Kidney tubule cell (primary cell): ENCODE results near the gene ROBO2.
A peak's percentile ranks its signal among the peaks of the same experiment; 100 is the strongest.

Experiments used
- DNase-seq: peaks from one replicate; pipeline ENCODE4 v3.0.0-alpha.2; 2018; ENCODE audit warnings: low spot score

The ROBO2 gene

DNA sequence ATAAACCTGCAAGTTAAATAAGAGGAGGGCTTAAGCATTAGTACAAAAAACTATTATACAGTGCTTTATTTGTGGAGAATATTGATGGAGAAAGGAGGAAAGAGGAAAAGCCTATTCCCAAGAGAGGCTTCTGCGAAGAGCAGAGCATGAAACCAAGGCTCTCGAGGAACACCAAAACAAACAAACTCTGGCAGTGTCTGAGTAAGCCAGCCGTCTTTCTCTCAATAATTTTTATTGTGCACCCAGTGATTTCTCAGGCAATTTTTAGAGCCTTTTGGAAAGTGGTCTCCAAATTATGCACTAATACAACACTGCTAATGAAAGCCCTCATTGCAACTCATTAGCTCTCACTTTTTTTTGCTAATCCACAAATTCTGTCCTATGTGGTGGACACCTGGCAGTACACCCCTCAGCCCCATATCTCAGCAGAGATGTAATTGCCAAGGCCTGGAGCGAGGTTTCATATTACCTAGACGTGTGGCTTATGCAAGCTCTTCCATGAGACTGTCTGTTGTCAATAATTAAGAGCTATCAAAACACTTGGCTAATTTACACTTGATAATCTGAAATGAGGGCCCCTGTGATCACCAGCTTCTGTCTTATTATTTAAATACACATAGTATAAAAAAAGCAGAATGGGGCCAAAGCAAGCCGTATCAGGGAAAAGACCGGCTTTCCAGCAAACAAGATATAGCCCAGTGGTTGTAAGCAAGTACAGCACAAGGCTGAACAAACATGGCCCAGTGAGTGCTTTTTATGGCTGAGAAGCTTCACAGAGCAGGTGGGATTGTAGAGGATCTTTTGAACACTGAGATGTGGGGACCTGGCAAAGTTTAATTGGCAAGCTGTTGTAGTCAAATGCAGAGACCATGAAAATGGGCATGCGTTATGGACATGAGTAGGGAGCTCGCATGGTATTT lies 216.9 kb downstream of the ROBO2 start:
- DNase-seq = no peak

DNA sequence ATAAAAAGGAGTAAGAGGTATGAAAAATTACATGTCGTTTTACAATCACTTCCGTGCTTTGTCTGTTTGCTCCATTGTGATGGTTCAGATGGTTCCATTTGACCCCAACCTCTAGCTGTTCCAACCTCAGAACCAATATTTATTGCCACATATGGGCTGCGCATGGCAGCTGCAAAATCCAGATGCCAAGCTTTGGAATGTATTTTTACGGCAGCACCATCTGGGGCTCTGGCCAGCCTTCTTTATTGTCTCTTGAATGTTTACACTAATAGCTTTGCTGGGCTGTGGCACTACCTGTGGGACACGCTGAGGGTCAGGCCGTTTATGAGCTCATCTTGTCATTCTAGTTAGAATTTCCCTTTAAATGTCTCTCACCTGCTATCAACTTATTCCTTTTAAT lies 219.8 kb downstream of the ROBO2 start:
- no peak for DNase-seq

DNA sequence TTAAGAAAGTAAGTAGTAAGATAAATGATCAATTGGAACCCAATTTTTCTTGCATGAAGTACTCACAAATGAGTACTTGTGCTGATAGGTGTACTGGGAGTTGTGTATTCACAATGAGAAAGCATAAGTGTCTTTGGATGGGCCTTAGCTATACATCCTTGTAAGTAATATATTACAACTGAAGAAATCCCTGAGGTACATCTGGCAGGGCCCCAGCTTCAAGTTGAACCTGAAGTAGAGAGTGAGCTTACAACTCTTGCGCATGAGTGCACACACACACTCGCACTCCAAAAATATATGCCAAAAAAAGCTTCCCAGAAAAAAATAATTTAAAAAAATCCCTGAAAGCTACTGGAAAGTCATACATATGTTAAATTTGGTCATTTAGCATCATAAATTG lies 222.5 kb downstream of the ROBO2 start:
- no peak for DNase-seq

DNA sequence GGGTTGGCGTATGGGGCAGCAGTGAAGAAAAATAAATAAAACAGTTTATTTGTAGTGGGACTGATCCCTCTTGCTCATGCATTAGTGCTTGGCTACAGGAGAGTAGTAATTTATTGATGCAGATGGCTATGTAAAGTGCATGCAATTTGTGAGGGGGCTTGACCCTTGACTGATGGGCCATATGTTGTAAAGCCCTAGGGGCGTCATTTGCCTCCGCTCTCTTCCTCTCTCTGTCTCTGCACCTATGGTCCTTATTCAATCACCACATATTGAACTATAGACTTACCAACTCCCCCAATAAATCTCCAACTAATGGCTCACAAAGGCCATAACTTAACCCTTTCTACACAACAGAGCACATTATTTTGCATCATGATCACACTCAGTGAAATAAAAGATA lies 227.7 kb downstream of the ROBO2 start:
- DNase-seq = no peak

GRCh38 chr3:77271306-77271705 lies 231.4 kb downstream of the ROBO2 start:
- DNase-seq = no peak

DNA sequence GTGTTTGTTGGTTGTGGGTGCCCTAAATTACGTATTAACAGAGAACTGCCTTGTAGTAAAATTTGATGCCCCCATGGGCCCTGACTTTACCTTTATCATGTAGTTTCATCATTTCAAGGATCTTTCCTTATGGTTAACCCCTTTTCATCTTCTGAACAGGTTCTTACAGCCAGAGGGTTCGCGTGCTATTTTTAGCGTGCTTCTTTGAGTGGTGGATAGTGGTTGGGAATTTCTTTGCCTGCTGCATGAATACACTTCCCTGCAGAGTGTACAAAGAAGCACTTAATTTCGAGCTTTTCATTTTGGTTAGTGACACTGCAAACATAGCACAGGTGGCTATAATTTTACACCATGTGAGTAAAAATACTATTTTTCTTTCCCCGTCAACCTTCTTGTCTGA lies 231.8 kb downstream of the ROBO2 start:
- no peak for DNase-seq

DNA sequence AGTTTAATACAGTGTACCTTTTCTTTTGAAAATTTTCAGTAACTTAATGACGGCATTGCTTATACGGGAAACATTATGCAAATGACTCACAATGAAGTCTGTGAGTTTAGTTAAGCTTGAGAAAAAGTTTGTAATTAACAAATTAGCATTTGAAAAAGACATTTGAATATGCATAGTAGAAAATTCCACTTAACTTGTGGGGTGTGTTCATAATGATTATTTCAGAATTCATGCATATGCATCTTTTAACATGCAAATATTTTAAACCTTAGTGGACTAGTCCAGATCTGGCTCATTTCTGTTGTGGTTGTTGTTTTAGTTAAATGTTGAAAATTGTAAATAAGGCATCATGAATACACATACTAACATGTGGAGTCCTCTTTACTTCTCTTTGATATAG lies 239.4 kb downstream of the ROBO2 start:
- no peak for DNase-seq

DNA sequence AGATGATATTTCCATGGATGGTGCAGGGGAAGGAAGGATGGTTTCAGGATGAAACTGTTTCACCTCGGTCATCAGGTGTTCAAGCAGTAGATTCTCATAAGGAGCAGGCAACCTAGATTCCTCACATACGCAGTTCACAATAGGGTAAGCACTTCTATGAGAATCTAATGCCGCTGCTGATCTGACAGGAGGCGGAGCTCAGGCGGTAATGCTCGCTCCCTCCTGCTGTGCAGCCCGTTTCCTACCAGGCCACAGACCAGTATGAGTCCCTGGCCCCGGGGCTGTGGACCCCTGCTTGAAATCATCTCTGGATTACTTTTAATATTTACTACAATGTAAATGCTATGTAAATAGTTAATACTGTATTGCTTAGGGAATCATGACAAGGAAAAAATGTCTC lies 241.8 kb downstream of the ROBO2 start:
- DNase-seq = no peak

DNA sequence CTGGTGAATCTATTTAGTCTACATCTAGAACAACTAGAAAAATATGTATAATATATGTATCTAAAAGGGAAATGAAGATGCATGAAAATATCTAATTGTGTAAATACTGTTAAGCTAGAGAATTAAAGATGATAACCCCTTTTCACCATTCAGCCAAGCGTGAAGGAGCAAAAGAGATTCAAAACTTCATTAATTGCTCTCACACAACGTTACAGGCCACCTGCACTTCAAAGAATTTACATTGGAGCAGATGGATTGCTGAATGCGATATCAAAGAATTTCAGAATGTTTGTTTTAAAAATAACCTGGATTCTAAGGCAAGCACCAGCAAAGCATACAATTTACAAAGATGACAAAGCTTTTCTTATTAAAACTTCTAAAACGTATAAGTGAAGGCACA lies 243.2 kb downstream of the ROBO2 start:
- DNase-seq = no peak

DNA sequence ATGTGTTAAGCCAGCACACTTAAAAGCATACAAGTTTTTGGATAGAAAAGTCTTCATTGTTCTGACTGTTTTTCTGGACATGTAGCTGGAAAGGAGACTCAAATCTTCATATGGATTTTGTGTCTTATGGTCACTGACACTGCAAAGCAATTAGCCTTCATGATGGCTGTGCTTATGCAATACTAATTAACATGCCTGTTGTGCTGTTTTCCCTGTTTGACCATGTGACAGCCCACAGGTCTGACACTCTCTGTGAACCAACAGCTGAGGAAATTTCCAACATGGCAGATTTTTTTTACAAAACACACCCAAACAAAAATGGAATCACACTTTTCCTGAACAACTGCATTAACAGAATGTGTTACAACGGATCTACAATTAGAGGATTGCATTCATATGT lies 248.4 kb downstream of the ROBO2 start:
- no peak for DNase-seq

- peak; percentile 31 for DNase-seq
Measured at GRCh38 chr3:77296527-77296926, 256.6 kb downstream of the ROBO2 start.

- no peak for DNase-seq
Measured at GRCh38 chr3:77298417-77298816, 258.5 kb downstream of the ROBO2 start.

GRCh38 chr3:77303955-77304699 lies 264.2 kb downstream of the ROBO2 start:
- no peak for DNase-seq

DNA sequence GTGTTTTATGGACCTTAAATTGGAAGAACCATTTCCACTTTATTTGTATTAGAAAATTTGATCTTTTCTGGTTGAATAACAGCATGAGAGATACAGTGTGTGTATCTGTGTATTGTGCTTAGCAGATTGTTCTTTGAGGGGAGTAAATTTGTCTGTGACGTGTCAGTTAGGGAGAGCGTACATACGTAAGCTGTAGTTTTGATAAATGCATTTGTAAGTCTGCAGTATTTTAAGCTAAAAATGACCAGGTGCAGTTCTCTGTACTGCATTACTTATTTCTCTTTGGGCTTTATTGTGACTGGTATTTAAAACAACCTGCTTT lies 264.8 kb downstream of the ROBO2 start:
- no peak for DNase-seq

DNA sequence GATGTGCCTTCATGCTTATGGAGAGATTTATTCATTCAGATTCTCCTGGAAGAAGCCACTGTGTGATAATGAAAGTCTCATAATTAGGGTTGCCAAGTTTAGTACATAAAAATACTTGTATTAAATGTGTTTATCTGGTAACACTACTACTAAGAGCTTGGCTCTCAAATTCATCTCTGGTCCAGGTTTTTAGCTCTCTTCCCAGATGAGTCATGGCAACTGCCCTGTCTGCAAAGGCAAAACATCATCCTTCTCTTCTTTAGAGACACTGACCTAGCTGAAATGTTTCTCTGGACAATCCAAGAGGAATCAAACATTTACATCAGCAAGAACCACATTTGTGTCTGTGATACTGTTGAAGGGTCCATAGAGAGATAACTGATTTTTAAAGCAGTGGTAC lies 269.6 kb downstream of the ROBO2 start:
- DNase-seq = no peak

DNA sequence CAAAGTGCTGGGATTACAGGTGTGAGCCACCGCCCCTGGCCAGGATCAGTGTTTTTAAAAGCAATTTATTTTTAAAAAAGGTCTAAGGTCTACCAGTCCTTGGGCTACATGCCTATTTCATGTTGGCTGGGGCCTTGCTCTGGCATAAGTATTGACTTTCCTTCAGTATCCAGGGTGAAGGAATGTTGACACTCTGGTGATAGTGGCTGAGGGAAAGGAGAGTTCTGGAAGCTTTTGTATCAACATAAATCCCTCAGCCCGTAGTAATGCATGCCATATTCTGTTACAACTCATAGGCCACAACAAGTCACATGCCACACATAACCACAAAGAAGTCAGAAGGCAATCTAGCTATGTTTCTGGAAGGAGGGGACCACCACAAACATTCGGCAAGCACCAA lies 273.9 kb downstream of the ROBO2 start:
- no peak for DNase-seq

- peak; percentile 10 for DNase-seq
Measured at GRCh38 chr3:77319711-77320110, 279.8 kb downstream of the ROBO2 start.

- peak; percentile 43 for DNase-seq
Measured at GRCh38 chr3:77320514-77320913, 280.6 kb downstream of the ROBO2 start.

DNA sequence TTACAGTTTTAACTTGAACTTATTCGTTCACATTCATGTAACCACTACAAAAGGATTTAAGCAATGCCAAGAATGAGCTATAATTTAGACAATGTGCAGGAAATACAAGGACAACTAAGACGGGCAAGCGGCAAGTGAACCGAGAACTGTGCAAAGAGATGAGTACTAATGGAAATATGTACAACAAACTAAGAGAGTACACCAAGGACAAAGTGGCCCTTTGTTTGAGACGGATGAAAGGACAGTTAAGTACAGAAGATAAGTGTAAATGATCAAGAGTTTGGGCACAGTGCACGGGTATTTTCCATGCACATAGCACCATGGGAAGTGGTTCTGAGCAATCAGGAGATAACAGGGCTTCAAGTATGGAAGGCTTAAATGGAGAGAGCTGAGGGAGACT lies 281.7 kb downstream of the ROBO2 start:
- DNase-seq = peak; percentile 65

DNA sequence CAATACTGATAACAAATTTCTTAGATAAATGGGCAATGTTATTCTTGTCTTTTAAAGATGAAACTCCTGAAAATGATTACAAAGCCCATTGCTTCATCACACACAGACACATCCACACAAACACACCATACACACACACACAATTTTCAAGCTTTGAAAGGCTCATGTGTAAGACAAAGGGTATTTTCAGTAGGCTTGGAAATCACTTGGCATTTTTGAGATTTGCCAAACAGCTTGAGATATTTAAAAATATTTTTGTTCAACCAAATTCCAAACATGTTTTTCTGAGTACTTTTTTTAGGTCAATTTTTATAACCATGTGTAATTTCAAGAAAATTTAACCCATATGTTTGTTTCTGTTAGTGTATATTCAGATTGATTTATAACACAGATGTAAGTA lies 283.7 kb downstream of the ROBO2 start:
- no peak for DNase-seq

DNA sequence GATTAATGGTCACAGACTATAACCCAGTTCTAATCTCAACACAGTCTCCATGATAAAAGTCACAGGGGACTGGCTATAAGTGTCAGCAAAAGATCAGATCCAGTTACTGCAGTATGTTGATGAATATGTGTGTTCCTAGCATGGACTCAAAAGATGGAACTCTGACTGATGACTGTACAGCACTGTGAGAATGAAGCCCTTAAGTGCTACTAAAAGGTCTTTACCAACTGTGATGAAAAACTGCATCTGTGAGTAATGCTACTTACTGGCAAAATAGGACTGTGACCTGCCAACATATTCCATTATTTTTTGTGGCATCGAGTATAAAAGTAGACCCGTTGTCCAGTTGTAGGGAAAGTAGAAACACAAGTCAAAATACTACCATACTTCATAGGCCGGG lies 284.2 kb downstream of the ROBO2 start:
- no peak for DNase-seq

GRCh38 chr3:77325280-77325679 lies 285.4 kb downstream of the ROBO2 start:
- no peak for DNase-seq

- DNase-seq = no peak
Measured at GRCh38 chr3:77325702-77326101, 285.8 kb downstream of the ROBO2 start.

DNA sequence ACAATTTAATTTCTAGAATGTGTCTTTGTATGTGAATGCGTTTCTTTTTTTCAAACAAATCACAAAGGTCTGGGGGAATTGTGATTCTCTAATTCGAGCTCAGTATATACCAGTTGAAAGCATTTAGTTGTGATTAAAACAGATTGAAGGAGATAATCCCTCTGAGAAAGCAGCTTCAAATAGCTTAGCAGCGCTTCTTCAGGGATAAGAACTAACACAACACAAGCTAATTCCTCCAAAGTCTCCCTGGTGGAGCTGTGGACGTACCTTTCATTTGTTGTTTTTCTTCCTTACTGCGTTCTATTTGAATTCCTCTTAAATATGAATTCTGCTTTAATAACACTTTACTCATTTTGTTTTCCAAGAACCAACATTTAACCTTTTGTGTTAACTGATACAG lies 286.7 kb downstream of the ROBO2 start:
- no peak for DNase-seq
